ENCODE measurements around the gene MRPS18B.

Gene MRPS18B

GRCh38 chr6:30610065-30610464 is 7.6 kb upstream of the MRPS18B start:
- no peak for DNase-seq

DNA sequence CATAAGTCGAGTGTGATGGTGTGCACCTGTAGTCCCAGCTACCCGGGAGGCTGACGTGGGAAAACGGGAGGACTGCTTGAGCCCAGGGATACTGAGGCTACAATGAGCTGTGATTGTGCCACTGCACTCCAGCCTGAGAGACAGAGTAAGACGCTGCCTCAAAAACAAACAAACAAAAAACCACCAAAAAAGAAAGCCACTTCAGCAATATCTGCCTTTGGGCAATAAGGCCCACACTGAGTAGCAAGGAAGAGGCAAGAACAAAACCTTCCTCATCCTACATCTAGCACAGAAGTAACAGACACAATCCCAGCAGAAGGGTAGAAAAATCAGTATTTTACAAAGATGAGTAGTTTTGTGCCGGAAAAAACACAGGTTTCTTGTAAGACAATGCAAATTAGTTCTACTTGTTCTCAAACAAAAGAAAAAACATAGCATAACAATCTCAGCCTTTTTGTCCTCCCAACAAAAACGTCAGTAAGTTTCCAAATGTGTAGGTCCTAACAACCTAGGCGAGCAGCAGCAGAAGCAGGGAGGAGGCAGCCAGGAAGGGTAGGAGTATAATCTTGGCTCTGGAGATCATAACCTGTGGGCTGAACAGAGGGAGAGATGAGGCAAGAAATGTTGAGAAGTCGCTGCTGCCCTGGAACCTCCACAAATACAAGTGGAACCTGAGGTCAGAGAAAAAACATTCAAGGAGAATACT is 6.3 kb upstream of the MRPS18B start:
- no peak for DNase-seq

- DNase-seq = no peak
These were observed 5.8 kb upstream of the MRPS18B start for GRCh38 chr6:30611856-30612194.

GRCh38 chr6:30612213-30612612 is 5.4 kb upstream of the MRPS18B start:
- DNase-seq = no peak

GRCh38 chr6:30612687-30613248 is 4.9 kb upstream of the MRPS18B start:
- DNase-seq = no peak

- DNase-seq = no peak
These were observed 4.2 kb upstream of the MRPS18B start for GRCh38 chr6:30613251-30614043.

GRCh38 chr6:30614044-30614842 is 3.4 kb upstream of the MRPS18B start:
- peak; percentile 42 for DNase-seq

- peak; percentile 96 for DNase-seq
These were observed 2.8 kb upstream of the MRPS18B start for GRCh38 chr6:30614843-30615218.

DNA sequence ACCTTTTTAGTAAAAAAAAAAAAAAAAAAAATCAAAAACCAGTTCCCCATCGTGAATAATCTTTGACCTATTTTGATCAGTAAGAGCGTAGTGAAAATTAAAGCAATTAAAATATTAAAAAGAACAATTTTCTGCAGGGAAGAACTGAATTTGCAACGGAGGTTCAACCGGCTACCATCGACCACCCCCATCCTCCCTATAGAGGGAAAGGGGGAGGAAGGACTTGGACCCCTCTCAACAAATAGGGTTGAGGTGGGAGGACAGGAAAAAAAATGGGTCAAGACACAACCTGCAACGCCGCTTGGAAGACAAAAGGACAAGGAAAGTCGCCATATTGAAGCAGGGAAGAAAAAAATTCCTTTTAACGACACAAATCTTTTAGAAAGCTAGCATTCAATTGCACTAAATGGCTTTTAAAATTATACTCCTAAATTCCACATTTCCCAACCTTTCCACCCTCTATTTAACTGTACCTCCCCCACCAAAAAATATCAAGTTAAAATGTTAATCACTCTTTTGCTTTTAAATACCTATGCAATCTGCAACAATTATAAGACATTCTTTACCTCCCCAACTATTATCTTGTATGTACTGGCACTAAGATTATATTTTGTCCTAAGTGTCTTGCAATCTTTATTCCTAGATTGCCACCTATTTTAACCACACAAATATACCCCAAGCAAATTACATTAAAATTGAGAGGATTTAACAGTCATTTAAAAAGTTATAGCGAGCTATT is 2.3 kb upstream of the MRPS18B start:
- DNase-seq = peak; percentile 69

DNA sequence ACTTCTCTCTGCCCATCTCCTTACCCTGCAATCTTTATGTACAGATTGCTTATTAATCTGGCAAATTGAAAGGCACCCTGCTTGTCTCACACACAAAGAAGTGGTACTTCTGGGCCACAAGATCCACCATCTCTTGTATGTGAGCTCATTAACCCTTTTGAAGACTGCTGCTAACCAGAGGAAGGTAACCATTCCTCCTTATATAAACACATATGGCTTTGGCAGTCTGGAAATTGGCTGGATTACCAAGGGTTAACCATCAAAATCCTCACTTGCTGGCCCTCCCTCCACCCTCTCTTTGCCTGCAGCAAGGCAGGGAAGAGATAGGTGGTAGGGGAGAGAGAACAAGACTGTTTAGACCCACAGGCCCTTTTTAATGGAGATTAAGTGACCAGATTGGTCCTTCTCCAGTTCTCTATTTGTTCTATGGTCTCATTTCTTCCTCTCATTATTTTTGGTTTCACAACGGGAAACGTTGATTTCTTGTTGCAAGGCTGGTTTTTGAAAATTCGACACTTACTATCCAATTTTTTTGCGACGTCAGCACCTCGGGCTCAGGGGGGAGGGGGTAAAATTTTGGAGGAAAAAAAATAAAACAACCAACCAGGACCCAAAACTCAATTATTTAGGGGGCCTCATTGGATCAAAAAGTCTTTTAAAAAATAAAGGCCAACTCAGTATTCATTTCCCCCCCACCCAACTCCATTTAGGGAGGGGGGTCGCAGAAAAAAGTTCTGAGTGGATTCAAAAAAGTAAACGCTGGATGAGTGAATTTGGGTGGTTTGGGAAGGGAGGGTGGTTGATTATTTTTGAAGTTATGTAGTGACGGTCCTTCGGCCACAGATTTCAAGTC is 1.5 kb upstream of the MRPS18B start:
- peak; percentile 73 for DNase-seq

- DNase-seq = peak; percentile 100
These were observed 652 bp upstream of the MRPS18B start, which contains the start of gene PPP1R10 for GRCh38 chr6:30616811-30617564. Gene PPP1R10 (minus strand): TSS chr6:30617243. CDS start chr6:30609944, 7,299 bp downstream.

- no peak for DNase-seq
These were observed 694 bp downstream of the MRPS18B start for GRCh38 chr6:30618270-30618797.

- DNase-seq = no peak
These were observed 1.9 kb downstream of the MRPS18B start for GRCh38 chr6:30619561-30619960.

DNA sequence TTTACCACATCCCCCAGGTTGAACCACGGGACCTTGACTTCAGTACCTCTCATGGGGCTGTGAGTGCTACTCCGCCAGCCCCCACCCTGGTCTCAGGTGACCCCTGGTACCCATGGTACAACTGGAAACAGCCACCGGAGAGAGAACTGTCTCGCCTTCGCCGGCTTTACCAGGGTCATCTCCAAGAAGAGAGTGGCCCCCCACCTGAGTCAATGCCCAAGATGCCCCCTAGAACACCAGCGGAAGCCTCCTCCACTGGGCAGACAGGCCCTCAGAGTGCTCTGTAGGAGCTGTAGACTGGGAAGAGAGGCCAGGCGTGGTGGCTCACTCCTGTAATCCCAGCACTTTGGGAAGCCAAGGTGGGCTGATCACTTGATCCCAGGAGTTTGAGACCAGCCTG is 7.9 kb downstream of the MRPS18B start:
- no peak for DNase-seq

- peak; percentile 92 for DNase-seq
These were observed 9.1 kb downstream of the MRPS18B start, which contains the start of gene ATAT1 for GRCh38 chr6:30626484-30627366. Gene ATAT1 (plus strand): TSS chr6:30626874.

GRCh38 chr6:30635834-30636233 is 18.2 kb downstream of the MRPS18B start:
- DNase-seq = no peak

- no peak for DNase-seq
These were observed 22.8 kb downstream of the MRPS18B start for GRCh38 chr6:30640481-30640880.

DNA sequence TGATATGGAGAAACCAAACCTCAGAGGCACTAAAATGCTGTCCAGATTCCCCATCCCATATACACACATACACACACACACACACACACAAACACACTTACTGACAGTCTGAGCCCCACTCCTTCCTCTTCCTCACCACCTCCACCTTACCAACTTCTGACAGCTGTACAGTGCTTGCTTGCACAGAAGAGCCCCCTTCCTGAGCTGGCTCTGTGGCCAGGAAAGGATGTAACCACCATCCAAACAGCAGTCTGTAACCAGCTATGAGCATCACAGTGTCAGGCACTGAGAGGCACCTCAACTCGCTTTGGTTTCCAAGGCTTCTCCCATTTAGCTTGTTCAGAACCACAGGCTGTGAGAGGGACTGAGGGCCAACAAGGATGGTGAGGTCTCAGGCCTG is 23.4 kb downstream of the MRPS18B start:
- no peak for DNase-seq

GRCh38 chr6:30643656-30644055 is 26.0 kb downstream of the MRPS18B start:
- no peak for DNase-seq
